Heart left ventricle (tissue), 16 donors: ENCODE results near the gene TBCD. TPM values are rescaled to one million over a fixed set of nuclear protein-coding genes. Genes with fewer than 3 reads are reported as not detected.
"Not testable (repeated sequence)": the region's sequence is repeated elsewhere in the genome, so short reads cannot be mapped to it uniquely, and the experiment has no call there.

Source experiments
- ATAC-seq, 4 donors: fragments of 200-7000 bp; cut with Tn5 transposase; one replicate each; pipeline ENCODE4 v1.9.1; 2020 to 2022; ENCODE audit warnings: moderate library complexity in 4 of 4, mild to moderate bottlenecking in 3 of 4, moderate number of reproducible peaks in 1 of 4
- DNase-seq, 5 donors: peaks; one replicate each; pipeline ENCODE4 v3.0.0-alpha.2; 2020
- H3K27ac ChIP-seq, 12 donors: fragments of 200-600 bp; sonication (generic) in 4 of 12; one replicate each; pipeline versions ENCODE4 v1.5.0 to v1.8.0; 2016 to 2022; ENCODE audit warnings: mild to moderate bottlenecking in 2 of 12
- H3K27me3 ChIP-seq, 9 donors: fragments of 200-600 bp; sonication (generic) in 2 of 9; one replicate each; pipeline versions ENCODE4 v1.5.1 to v1.8.0; 2016 to 2022; ENCODE audit warnings: mild to moderate bottlenecking in 3 of 9
- H3K36me3 ChIP-seq, 9 donors: fragments of 200-600 bp; sonication (generic) in 2 of 9; one replicate each; pipeline versions ENCODE4 v1.5.0 to v1.8.0; 2018 to 2022; ENCODE audit warnings: mild to moderate bottlenecking in 2 of 9
- H3K4me1 ChIP-seq, 12 donors: fragments of 200-600 bp; sonication (generic) in 4 of 12; one replicate each; pipeline versions ENCODE4 v1.5.0 to v1.8.0; 2016 to 2022; ENCODE audit warnings: mild to moderate bottlenecking in 3 of 12
- H3K4me3 ChIP-seq, 12 donors: fragments of 200-600 bp; sonication (generic) in 4 of 12; one replicate each; pipeline versions ENCODE4 v1.5.0 to v1.8.0; 2017 to 2022; ENCODE audit warnings: mild to moderate bottlenecking in 9 of 12, moderate library complexity in 4 of 12
- H3K9me3 ChIP-seq, 12 donors: fragments of 200-600 bp; sonication (generic) in 4 of 12; one replicate each; pipeline versions ENCODE4 v1.5.0 to v1.8.0; 2016 to 2022; ENCODE audit warnings: mild to moderate bottlenecking in 1 of 12
- CTCF ChIP-seq, 12 donors: fragments of 200-600 bp; sonication (generic) in 4 of 12; IDR thresholded peaks; one replicate each; pipeline versions ENCODE4 v1.5.0 to v1.8.0; 2018 to 2022; ENCODE audit warnings: antibody characterized with exemption in 12 of 12, mild to moderate bottlenecking in 5 of 12
- POLR2A ChIP-seq, 2 donors: fragments of 450-650 bp; IDR thresholded peaks; one replicate each; pipeline ENCODE4 v1.6.1; 2017; ENCODE audit warnings: antibody characterized with exemption in 2 of 2, mild to moderate bottlenecking in 2 of 2, moderate library complexity in 2 of 2
- WGBS, 4 donors: extraction: QIAGEN DNeasy Blood & Tissue Kit in 2 of 4; methylation state at CpG; one replicate each; pipeline versions ENCODE4 v1.1.5 to v1.1.7; 2013 to 2018; 5-methylcytosine and 5-hydroxymethylcytosine counted together
- intact Hi-C, 10 donors: fragments of 100-400 bp; cut with DNase I; formaldehyde crosslinking; loops; one replicate each; pipeline versions ENCODE4 v1.11.1 to v1.14.2; 2022
- polyA plus RNA-seq, 2 donors: library from polyadenylated mRNA; stranded (reverse); fragments of 200-250 nt; gene quantifications; one replicate each; pipeline ENCODE4 v1.2.3, GENCODE V29; 2013
- total RNA-seq, 9 donors: library from RNA; depleted of rRNA in 2 of 9; stranded (reverse); fragments of >200 nt in 2 of 9; fragmentation: NEBNext Ultra II Directional in 3 of 9; extraction: Animal tissue kit (Norgen Biotek cat#: 25700) in 3 of 9; gene quantifications; one replicate each; pipeline versions ENCODE4 v1.1.0 to v1.2.4, GENCODE V29; 2016 to 2023
- donor health status: ischemic (EF 13 %, LVEDD 7.1; RV severe dilation, severe dysfunction).
- donor health status: healthy with polysubstance abuse.
- donor health status: DM: no; HTN: yes; CAD: no.
- donor health status: DM: no; HTN: no; CAD: no.
- donor health status: ischemic (EF 25% LVEDD 6.9; RV normal size, moderate dysfunction).
- donor health status: ischemic (EF 25% LVEDD 5.7; RV mildly dilated, moderate dysfunction).
- donor health status: healthy.
- donor health status: DM: yes; HTN: yes; CAD: no.
- donor health status: ischemic (EF 35%, LVEDD 5.7; RV mildly dilated, moderate dysfunction).
- donor health status: nonischemic (EF 11% LVEDD 7.7; RV severe dilation, severe dysfunction).
- donor health status: DM: yes; HTN: yes; CAD: no.
- donor health status: PGD.
- donor health status: ischemic (EF 29% LVEDD 5.4; RV normal size, mild dysfunction).
- donor health status: nonischemic (EF 23%, LVEDD 6.1; RV moderate dilation, normal function).

TBCD gene
- total and polyA plus RNA-seq, 11 donors, result 36.9 to 98.4 (median 58.5) TPM

- DNase-seq (peak; percentile 85 to 93 (median 87)), ATAC-seq (peak; percentile 89 to 94 (median 92))
- WGBS, 4 donors, result 38 to 56% (median 44%) methylated on average over 20 to 26 of the region's 26 CpGs
- Histone ChIP-seq H3K4me3 (peak overlapping the region in 7 of 12 donors; percentile 2 to 95 (median 88)), H3K9me3 (peaks cover 0 to 19% (median 2%) of the 10 kb centered on the region in 12 donors), H3K27ac (peak overlapping the region in 11 of 12 donors; percentile 71 to 98 (median 94)), H3K4me1 (peaks cover 0 to 31% (median 9%) of the 10 kb centered on the region in 12 donors), H3K27me3 (no peaks in the 10 kb centered on the region), H3K36me3 (peaks cover 0 to 47% (median 41%) of the 10 kb centered on the region in 9 donors)
- intact Hi-C loops, result no loop called here
- TF ChIP-seq CTCF (IDR thresholded peaks at IDR 0.05) (no peak), POLR2A (IDR thresholded peaks at IDR 0.05) (peak in 1 of 2 donors; percentile 30)
Observed at GRCh38 chr17:82737967-82738877, 13.6 kb upstream of the TBCD start.

GRCh38 chr17:82740906-82741759 is 10.7 kb upstream of the TBCD start:
- Histone ChIP-seq H3K36me3 (peaks cover 0 to 60% (median 44%) of the 10 kb centered on the region in 9 donors), H3K4me1 (peaks cover 0 to 30% (median 2%) of the 10 kb centered on the region in 12 donors), H3K4me3 (no peak overlapping the region), H3K9me3 (peaks cover 0 to 20% (median 3%) of the 10 kb centered on the region in 12 donors), H3K27ac (no peak overlapping the region), H3K27me3 (no peaks in the 10 kb centered on the region)
- WGBS, 4 donors, result 92 to 99% (median 95%) methylated on average over 10 of the region's 10 CpGs
- TF ChIP-seq POLR2A (IDR thresholded peaks at IDR 0.05), result no peak
- TF ChIP-seq CTCF (IDR thresholded peaks at IDR 0.05), result no peak
- DNase-seq (peak in 1 of 5 donors; percentile 15), ATAC-seq (no peak)
- intact Hi-C loops, result no loop called here

- 90 to 94% (median 91%) methylated on average over 13 to 16 of the region's 16 CpGs for WGBS, 4 donors
- Histone ChIP-seq H3K4me3 (no peak overlapping the region), H3K27ac (no peak overlapping the region), H3K27me3 (no peaks in the 10 kb centered on the region), H3K36me3 (peaks cover 0 to 59% (median 44%) of the 10 kb centered on the region in 9 donors), H3K9me3 (peaks cover 0 to 25% (median 3%) of the 10 kb centered on the region in 12 donors), H3K4me1 (peaks cover 0 to 12% (median 0%) of the 10 kb centered on the region in 12 donors)
- peak in 1 of 5 donors; percentile 52 for DNase-seq
- TF ChIP-seq CTCF (IDR thresholded peaks at IDR 0.05) (peak in 2 of 12 donors; percentile 7 to 9), POLR2A (IDR thresholded peaks at IDR 0.05) (no peak)
- peak in 2 of 4 donors; percentile 26 to 47 for ATAC-seq
- intact Hi-C loops, result no loop called here
Observed at GRCh38 chr17:82743344-82744219, 8.3 kb upstream of the TBCD start.

- ATAC-seq, H3K4me3 ChIP-seq, H3K27ac ChIP-seq, DNase-seq, H3K27me3 ChIP-seq, intact Hi-C loops, H3K4me1 ChIP-seq: not testable (repeated sequence)
- Histone ChIP-seq H3K36me3 (peaks cover 0 to 60% (median 44%) of the 10 kb centered on the region in 9 donors), H3K9me3 (peaks cover 0 to 25% (median 3%) of the 10 kb centered on the region in 12 donors)
- WGBS, 4 donors, result 55 to 69% (median 63%) methylated on average over 6 to 7 of the region's 7 CpGs
Observed at GRCh38 chr17:82744736-82745135, 7.1 kb upstream of the TBCD start.
